ENCODE results near the gene FLRT3.

FLRT3 gene

DNA sequence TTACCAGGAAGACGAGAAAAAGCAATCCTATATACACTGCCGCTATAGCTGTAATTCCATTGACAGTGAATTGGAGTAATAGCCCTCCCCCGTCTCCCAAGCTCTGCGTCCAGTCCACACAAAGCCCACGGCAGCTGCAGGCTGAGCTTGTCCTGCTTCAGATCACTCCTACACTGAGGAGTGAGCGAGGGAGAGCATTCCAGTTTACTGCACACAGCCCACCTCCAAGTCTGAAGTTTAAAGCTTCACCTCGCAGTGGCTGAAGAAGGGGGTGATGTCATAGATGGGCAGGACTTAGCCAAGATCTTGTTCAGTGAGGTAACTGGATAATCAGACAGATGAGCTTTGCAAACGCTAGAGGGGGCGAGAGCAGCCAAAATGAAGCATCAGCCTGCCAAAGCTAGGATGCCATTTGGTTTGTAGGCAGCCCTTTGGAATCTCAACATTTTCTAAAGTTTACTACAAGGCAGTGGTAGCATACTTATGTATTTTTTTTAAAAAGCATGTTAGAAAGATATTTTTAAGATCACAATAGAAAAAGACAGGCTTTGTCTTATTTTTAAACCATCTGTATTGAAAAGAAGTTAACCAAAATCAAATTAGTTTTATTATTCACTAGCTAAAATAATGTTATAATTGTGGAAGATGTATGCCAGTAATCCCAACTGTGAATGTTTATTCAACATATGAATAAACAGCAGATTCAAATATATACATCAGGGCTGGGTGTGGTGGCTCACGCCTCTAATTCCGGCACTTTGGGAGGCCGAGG, at the start of gene FLRT3:
Gene FLRT3, minus strand, starts transcription at position 213 of the 772 bp plus-strand sequence. CDS start 10,106 bp downstream, outside the sequence.
- no peak for DNase-seq (ENCODE audit: low read depth in 2 of 2)

- no peak for DNase-seq (ENCODE audit: low read depth in 2 of 2)
Observed at GRCh38 chr20:14386726-14387125, 49.3 kb upstream of the FLRT3 start.

- no peak for DNase-seq (ENCODE audit: low read depth in 2 of 2)
Observed at GRCh38 chr20:14385176-14385740, 47.8 kb upstream of the FLRT3 start.

GRCh38 chr20:14384416-14385175, 47.2 kb upstream of the FLRT3 start:
- DNase-seq (ENCODE audit: low read depth in 2 of 2) = no peak

GRCh38 chr20:14383335-14383734, 45.9 kb upstream of the FLRT3 start:
- no peak for DNase-seq (ENCODE audit: low read depth in 2 of 2)

GRCh38 chr20:14378326-14378725, 40.9 kb upstream of the FLRT3 start:
- DNase-seq (ENCODE audit: low read depth in 2 of 2) = no peak

DNA sequence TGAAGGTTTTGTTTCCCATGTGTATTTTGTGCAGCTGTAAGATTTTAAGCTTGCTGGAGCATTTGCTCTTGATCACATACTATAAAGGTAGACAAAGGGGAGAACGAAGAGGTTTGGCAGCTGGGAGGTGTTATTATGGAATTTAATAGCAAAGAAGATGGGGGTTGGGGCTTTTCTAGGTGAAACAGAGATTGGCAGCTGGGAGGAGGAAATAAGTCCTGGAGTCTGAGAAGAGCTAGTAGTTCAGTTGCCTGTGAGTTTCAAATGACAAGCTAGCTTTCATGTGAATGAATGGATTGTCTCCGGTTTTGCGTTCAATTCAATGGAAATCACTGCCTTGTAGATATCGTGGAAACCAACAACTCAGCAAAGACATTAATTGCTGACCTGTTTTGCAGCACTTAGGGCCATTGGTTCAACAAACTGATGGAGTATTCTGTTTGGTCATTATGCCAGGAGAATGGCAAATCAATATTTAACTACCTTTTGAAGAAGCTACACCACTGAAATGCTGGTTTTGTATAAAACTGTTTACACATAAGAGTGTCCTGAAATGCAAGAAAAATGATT, 38.1 kb upstream of the FLRT3 start:
- no peak for DNase-seq (ENCODE audit: low read depth in 2 of 2)

DNA sequence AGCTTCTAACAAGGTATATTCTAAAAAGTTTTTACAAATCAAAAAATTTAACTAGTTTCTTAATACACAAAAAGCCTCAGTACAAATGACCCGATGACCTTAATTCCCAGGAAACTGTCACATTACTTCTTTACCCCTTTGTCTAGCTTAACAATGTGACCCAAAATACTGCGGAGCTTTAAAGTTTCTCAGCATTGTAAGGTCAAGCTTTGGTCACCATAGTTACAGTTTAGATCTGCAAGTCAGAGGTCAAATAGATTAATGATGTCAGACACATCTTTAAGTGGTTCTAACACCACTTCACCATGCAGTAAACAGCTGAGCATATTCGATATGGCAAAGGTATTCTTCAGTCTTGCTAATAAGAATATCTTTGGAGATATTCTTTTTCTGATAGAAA, 36.8 kb upstream of the FLRT3 start:
- DNase-seq (ENCODE audit: low read depth in 2 of 2) = no peak

GRCh38 chr20:14361509-14362345, 24.3 kb upstream of the FLRT3 start:
- no peak for DNase-seq (ENCODE audit: low read depth in 2 of 2)

DNA sequence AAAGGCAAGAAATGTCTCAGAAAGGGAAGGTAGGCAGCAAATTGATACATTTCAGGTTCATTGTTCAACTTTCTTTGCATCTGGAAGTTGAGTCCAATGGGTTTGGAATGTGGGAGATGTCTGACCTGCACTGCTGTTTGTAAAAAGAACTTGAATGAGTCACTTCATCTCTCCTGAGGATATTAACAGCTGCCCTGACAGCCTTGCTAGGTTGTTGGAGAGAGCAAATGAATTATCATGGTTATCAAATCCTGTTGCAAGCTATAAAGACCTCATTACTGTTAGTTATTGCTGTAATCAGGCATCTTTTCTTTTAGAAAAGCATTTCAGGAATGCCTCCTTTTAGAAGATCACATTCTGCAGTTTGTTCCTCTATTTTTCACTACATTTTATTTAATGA, 23.0 kb upstream of the FLRT3 start:
- DNase-seq (ENCODE audit: low read depth in 2 of 2) = no peak

DNA sequence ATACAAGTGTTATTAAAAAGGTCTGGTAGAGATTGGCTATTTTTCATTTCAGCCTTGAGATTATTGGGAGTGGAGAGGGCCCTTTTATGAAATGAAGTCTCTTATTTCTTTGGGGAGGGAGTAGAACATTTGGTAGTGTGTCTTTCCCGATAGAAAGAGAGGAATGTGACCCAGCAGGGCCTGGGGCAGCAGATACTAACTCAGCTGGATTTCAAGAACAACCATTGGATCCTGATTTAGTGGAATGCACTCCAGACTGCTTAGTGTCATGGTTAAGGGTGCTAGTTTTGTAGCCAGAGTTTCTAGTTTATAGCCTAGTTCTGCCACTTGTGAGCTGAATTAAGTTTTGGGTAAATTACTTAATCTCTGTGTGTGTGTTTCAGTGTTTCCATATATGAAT, 18.4 kb upstream of the FLRT3 start:
- no peak for DNase-seq (ENCODE audit: low read depth in 2 of 2)

GRCh38 chr20:14344746-14345145, 7.3 kb upstream of the FLRT3 start:
- DNase-seq (ENCODE audit: low read depth in 2 of 2) = no peak

DNA sequence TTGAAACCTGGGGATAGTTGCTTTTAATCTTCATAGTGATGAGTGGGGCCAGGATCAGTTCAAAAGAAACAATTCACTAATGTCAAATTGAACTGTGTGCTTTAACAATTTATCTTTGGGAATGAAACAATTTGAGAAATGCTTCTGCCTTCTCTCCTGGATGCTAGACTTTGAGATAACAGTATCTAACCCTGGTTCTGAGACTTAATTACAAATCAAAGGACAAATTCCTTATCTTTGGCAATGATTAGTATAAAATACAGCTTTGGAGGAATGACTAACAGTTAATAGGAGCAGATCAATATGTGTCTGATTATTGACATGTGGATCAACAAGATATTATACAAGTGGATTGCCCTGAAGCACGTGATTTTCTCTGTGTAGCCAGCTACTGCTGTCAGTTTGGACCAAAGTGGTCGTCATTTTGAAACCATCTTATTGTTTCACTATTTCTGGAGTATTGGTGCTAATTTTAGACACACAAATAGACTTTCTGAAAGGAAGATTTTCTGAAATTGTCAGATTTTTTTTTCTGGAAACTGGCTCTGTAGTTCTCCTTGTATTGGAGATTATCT, 6.2 kb upstream of the FLRT3 start:
- DNase-seq (ENCODE audit: low read depth in 2 of 2) = no peak

GRCh38 chr20:14342918-14343317, 5.5 kb upstream of the FLRT3 start:
- DNase-seq (ENCODE audit: low read depth in 2 of 2) = no peak

GRCh38 chr20:14341801-14342200, 4.4 kb upstream of the FLRT3 start:
- no peak for DNase-seq (ENCODE audit: low read depth in 2 of 2)

DNA sequence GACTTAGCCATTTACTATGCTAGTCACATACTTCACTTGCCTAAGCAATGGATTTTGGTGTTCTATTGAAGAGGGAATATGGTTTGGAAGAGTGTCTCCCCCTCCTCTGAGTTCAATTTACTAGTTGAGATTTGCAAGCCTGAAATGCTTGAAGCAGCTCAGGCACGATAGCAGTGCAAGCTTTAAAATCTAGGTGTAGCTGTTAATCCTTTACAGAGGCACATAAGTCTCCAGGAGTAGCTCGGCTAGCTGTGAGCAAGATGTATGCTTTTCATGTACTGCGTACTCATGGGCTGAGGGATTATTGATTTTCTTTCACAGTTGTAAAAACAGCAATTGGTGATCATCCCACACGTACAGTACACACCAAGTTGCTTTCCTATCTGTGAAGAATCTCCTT, 726 bp downstream of the FLRT3 start:
- DNase-seq (ENCODE audit: low read depth in 2 of 2) = no peak

DNA sequence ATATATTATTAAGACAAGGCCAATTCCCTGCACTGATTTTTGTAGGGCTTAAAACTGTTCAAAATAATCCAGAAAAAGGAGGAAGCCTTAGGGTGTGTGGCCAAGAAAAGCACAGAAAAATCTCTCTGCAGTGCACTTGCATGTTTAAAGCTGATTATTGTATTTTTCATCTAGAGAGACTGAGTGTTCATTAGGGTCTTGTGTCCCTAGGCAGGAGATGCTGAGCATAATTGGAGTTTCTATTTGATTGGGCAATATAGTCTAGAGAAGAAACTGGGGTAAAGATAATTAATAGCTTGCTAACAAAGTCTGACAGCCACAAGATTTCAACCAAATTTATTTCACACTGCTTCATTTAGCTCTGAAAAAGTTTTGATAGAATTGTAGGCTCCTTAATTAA, 2.4 kb downstream of the FLRT3 start:
- no peak for DNase-seq (ENCODE audit: low read depth in 2 of 2)

GRCh38 chr20:14334306-14334930, 3.0 kb downstream of the FLRT3 start:
- DNase-seq (ENCODE audit: low read depth in 2 of 2) = no peak

GRCh38 chr20:14333721-14334120, 3.7 kb downstream of the FLRT3 start:
- DNase-seq (ENCODE audit: low read depth in 2 of 2) = no peak

- no peak for DNase-seq (ENCODE audit: low read depth in 2 of 2)
Observed at GRCh38 chr20:14332866-14333265, 4.5 kb downstream of the FLRT3 start.

DNA sequence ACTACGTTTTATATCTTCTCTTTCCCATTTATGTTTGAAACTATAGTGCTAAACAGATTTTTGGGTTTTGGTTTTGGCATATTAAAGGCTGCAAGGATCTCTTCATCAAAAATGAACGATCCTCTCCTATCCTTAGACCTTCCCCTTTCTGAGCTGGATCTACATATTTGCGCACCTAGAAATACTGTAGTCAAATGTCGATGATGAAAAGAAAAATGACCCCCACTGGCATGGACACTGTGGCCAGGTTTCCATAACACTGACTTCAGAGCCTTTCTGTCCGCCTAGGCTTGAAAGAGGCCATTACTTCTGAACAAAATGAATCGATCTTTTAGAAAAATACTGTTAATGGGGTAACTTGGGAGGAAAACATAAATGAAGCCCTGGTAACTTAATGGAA, 5.8 kb downstream of the FLRT3 start:
- DNase-seq (ENCODE audit: low read depth in 2 of 2) = no peak

Measured in stimulated activated CD4-positive, alpha-beta T cell treated with anti-CD3 and anti-CD28 coated beads, Interleukin-1b, Interleukin-23, amount 100 ng/mL, for 4 hours (primary cell).